UCSD-AML1 (cell line): Measurements from ENCODE around the gene CSTF1.

ENCODE experiments used
- DNase-seq: peaks from one replicate; lab custom pipeline; 2025; ENCODE audit not compliant: unreplicated experiment; lab: John Stamatoyannopoulos, UW

Gene CSTF1

GRCh38 chr20:56392132-56392880 is at the start of gene CSTF1, which contains the start of gene AURKA:
CSTF1 (plus strand) TSS chr20:56392645; CDS start chr20:56395553, 2,908 bp downstream.
AURKA (minus strand) TSS chr20:56392215; CDS start chr20:56388197, 4,018 bp downstream.
- DNase-seq = peak; percentile 99

GRCh38 chr20:56342783-56343182 is 49.7 kb upstream of the CSTF1 start:
- DNase-seq = no peak

GRCh38 chr20:56343861-56344381 is 48.5 kb upstream of the CSTF1 start:
- peak; percentile 31 for DNase-seq

GRCh38 chr20:56345911-56346310 is 46.5 kb upstream of the CSTF1 start:
- DNase-seq = no peak

- no peak for DNase-seq
These were observed 44.7 kb upstream of the CSTF1 start for GRCh38 chr20:56347628-56348304.

GRCh38 chr20:56348305-56348693 is 44.1 kb upstream of the CSTF1 start:
- no peak for DNase-seq

- DNase-seq = no peak
These were observed 43.7 kb upstream of the CSTF1 start for GRCh38 chr20:56348746-56349145.

GRCh38 chr20:56350842-56351241 is 41.6 kb upstream of the CSTF1 start:
- no peak for DNase-seq

GRCh38 chr20:56352345-56353055 is 39.9 kb upstream of the CSTF1 start:
- DNase-seq = no peak

- DNase-seq = no peak
These were observed 39.1 kb upstream of the CSTF1 start for GRCh38 chr20:56353356-56353755.

GRCh38 chr20:56358070-56358469 is 34.4 kb upstream of the CSTF1 start:
- DNase-seq = no peak

- DNase-seq = peak; percentile 89
These were observed 33.7 kb upstream of the CSTF1 start, which contains the start of gene FAM210B for GRCh38 chr20:56358600-56359211. FAM210B (plus strand) TSS chr20:56358974; CDS start chr20:56359006, 32 bp downstream.

- peak; percentile 34 for DNase-seq
These were observed 33.0 kb upstream of the CSTF1 start for GRCh38 chr20:56359212-56360132.

GRCh38 chr20:56360133-56360907 is 32.1 kb upstream of the CSTF1 start:
- no peak for DNase-seq

GRCh38 chr20:56360908-56361205 is 31.6 kb upstream of the CSTF1 start:
- DNase-seq = no peak

- DNase-seq = no peak
These were observed 30.5 kb upstream of the CSTF1 start for GRCh38 chr20:56361900-56362299.

- peak; percentile 16 for DNase-seq
These were observed 29.5 kb upstream of the CSTF1 start for GRCh38 chr20:56362833-56363413.

- no peak for DNase-seq
These were observed 29.0 kb upstream of the CSTF1 start for GRCh38 chr20:56363491-56363890.
